HG02852 (cell line): Measurements from ENCODE around the gene HNRNPUL2.
"Not testable (repeated sequence)": the region's sequence is repeated elsewhere in the genome, so short reads cannot be mapped to it uniquely, and the experiment has no call there.

Source experiments
- ATAC-seq: cut with Tn5 transposase; IDR thresholded peaks from one replicate; pipeline ENCODE4 v1.9.1; 2021; ENCODE audit warnings: mild to moderate bottlenecking, moderate library complexity; ENCODE audit not compliant: unreplicated experiment

HNRNPUL2 gene

DNA sequence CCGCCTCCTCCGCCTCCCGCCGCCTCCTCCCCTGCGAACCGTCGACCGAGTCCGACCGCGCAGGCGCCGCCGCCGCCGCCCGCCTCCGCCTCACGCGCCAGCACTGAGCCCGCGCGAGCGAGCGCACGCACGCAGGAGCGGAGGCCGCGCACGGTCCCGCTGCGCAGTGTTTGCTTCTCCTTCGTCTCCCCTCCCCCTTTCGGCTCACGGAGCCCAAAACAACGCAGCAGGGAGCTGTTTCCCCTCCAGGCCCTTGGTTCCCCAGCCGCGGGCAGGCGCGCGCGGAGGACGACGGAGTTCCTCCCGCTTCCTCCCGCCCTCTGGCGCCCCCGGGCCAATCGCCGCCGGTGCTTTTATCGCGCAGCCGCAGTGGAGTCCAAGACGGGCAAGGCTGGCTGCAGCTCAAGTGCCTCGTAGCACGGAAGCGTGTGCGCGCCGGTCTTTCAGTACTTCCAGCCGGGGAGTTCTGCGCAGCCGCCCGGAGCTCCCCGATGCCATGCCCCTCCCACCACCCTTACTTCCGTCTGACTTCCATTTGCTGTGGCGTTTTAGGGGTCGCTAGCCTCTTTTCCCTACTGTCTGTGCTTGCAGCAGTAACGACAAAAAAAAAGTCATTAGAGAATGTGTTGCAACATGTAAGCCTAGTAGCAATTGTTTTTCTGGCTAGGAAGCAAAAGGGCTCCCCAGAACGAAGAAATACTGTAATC, at the start of gene HNRNPUL2:
TSS of gene HNRNPUL2 (minus strand) at position 293 of the 707 bp plus-strand sequence. CDS start 301 bp downstream, outside the sequence.
- ATAC-seq: peak; percentile 64

DNA sequence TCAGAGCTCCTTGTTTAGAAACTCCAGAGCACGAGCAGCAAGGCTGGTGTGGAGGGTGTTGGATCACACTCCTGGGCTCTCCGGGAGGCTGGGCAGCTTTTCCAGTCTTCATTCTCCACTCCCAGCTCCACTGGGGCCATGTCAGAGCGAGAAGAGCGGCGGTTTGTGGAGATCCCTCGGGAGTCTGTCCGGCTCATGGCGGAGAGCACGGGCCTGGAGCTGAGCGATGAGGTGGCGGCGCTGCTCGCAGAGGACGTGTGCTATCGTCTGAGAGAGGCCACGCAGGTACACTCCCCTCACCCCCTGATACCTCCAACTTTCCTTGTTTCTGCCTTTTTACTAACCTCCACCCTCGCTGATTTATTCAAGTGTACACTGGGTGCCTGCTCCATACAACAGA, 48.4 kb upstream of the HNRNPUL2 start:
- no peak for ATAC-seq

DNA sequence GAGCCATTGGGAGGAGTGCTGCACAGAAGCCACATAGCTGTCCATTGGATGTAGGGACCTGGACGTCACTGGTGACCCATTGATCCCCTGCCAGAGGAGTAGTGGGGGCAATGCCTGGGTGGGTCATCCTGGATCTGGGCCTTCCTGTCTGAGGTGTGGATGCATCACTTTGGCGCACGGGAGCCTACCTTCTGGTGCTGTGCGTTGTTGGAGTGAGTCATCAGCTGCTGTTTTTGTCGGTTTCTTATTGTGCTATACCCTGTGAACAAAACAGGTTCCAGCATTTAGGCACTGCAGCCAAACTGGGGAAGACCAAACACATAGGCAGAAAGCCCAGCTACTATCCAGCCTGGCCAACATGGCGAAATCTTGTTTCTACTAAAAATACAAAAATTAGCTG, 47.1 kb upstream of the HNRNPUL2 start:
- no peak for ATAC-seq

DNA sequence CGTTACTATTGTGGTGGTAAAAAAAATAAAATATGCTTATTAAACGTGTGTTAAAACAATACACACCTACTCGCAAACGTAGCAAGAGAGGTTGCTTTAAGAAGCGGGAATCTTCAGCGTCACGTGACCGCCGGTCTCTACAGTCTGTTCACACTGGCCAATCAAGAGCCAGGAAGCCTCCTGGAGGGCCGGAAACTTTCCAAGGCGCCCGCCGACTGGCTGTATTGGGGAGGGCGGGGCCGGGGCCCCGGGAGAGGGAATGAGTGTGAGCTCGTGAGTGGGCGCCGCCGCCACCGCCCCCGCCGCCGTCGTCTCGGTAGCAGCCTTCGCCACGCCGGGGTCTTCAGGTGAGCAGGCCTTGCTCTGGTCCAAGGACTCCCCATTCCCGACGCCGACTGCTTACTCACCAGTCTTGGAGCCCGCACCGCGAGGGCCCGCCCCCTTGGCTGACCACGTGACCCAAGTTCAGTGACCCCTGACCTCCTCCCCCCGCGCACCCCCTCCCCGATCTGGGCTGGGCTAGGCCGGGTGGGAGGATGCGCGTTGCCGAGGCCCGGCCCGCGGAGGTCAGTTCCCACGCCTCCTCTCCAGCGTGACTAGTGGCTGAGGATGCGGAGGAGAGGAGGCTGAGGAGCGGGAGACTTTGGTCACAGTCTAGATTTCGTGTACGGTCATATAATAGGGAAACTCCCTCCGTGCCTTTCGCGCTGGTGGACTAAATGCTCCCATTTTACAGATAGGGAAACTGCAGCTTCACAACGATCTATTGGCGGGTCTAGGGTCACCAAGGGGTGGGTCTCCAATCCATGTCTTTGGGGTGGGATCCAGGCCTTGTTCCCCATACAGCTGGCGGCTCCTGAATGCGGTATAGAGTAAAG, 44.1 kb upstream of the HNRNPUL2 start, which contains the start of gene TAF6L:
TSS of gene TAF6L (plus strand) at position 253 of the 878 bp plus-strand sequence. CDS start 4,388 bp downstream, outside the sequence.
- ATAC-seq: peak; percentile 81

DNA sequence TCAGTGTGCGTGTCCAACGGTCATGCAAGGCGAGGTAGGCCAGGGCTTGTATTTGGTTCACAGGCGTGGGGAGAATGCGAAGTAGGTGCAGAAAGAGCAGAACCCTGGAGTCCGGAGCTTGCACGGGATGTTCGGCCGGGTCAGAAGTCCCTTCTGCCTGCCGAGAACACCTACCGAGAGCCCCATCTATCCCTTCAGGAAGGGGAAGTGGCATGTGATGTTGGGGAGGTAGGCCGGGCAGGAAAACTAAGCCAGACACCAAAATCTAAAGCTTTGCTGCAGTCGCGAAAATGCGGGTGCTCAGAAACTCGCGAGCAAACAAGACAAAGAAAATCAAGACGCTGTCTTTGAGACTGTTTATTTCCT, 43.5 kb upstream of the HNRNPUL2 start:
- no peak for ATAC-seq

DNA sequence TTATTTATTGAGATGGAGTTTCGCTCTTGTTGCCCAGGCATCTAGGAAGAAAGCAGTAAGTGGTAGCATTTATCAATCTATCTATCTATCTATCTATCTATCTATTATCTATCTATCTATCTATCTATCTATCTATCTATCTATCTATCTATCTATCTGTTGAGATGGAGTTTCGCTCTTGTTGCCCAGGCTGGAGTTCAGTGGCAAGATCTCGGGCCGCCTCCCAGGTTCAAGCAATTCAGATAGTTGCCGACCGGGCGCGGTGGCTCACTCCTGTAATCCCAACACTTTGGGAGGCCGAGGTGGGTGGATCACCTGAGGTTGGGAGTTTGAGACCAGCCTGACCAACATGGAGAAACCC, 33.6 kb upstream of the HNRNPUL2 start:
- not testable (repeated sequence) for ATAC-seq

DNA sequence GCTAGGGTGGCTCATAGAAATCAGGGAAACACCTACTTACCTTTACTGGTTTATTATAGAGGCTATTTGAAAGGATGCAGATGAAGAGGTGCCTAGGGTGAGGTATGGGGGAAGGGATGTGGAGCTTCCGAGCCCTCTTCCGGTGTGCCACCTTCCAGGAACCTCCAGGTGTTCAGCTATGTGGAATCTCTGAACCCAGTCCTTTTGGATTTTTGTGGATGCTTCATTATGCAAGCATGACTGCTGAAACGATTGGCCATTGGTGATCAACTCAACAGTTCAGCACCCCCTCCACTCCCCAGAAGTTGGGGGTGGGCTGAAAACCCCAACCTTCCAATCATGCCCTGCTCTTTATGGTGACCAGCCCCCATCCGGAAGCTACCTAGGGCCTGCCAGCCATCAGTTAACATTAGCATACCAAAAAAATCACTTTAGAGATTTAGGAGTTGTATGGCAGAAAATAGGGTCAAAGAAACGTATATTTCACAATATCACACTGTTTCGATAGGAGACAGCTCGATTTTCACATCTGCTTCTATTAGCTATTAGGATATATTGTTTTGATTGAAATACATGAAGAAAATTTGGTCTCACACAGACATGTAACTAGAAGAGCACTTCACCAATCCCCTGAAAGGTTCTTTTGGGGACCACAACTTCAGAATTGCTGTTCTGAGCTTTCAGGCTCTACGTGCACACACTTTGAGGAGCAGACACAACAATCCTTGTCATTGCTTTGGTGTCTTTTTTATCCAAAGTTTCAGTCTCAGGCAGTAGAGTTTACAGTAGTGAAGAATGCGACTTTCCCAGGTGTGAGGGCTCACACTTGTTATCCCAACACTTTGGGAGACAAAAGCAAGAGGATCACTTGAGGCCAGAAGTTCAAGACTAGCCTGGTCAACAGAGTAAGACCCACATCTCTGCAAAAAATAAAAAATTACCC, 30.9 kb upstream of the HNRNPUL2 start:
- ATAC-seq: no peak

DNA sequence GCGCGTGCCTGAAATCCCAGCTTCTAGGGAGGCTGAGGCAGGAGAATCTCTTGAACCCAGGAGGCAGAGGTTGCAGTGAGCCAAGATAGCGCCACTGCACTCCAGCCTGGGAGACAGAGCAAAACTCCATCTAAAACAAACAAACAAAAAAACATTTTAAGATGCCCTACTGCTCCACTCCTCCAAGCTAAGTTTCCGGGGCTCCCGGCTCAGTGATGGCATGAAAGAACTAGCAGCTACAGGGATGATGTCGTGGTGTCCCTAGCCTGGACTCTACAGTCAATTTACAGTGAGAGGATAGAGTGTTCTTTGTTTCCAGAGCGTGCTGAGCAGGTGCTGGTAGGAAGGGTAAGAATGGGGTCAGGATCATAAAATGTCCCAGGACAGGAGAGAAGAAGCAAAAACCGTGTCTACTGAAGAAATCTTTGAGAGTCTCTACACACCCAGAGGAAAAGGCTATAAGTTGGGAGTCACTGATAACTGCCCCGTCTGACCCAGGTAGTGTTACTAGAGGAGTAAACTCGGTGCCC, 27.9 kb upstream of the HNRNPUL2 start:
- ATAC-seq: no peak

DNA sequence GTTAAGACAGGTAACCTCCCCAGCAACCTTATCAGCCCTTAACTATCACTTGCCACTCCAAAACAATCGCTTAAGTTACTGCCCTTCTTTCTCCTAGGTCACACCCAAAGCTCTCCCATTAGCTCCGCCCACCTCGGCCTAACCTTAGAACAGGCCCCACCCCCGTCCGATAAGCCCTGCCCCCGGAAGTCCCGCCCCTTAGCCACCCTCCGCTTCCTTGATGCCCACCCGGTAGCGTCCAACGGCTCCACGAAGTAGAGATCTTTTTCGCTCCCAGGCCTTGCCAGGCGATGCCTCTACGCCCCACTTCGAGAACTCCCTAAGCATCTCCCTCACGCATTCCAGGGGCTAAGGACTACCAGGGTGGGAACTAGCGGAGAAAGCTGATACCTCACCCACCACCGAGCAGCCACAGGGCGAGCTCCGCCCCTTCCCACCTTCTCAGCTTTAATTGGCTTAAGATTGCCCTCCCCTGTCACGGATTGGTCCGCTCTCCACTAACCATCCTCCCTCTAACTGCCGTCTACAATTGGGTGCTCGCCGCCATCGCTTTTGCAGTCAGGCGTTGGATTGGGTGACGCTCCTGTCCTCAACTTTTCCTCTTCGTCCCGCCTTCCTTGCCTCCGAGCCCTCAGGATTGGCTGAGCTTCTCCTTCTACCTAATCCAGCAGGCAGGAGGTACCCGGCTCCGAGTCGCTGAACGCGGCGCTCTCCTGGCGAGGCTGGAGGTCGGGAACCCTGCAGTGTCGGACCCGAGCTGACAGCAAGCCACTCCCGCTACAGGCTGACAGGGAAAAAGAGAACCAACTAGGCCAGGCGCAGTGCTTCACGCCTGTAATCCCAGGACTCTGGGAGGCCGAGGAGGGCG, 26.7 kb upstream of the HNRNPUL2 start, which contains the start of gene ZBTB3:
TSS of gene ZBTB3 (minus strand) at position 425 of the 868 bp plus-strand sequence. CDS start 496 bp downstream, outside the sequence.
- ATAC-seq: peak; percentile 95

DNA sequence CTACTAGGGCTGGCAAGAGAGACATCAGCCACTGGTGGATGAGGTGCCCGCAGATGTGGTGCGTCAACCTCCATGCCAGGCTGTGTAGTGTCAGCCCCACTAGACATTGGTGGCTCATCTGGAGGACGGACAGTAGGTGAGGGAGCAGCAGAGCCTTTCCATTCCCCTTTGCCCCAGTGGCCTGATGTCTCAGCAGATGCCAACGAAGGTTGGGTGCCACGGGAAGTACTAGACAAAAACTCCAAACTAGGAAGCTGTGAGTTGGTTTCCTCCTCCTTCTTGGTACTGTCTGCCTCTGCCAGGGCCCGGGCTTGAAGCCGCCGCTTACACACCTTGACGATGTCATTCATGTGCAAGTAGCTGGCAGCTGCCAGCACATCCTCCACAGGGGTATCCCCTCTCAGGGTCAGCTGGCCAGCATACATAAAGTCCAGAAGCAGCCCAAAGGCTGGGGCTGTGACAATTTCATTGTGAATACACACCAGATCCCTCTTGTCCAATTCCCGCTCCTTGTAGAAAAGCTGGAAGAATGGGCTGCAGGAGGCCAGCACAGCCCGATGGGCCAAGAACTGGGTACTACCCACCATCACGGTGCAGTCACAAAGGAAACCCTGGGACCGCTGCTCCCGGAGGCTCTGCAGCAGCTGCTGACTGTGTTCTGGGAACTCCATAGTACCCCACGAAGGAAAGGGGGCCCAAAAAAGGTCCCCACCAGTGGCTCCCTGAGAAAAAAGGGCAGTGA, 25.9 kb upstream of the HNRNPUL2 start:
- no peak for ATAC-seq

DNA sequence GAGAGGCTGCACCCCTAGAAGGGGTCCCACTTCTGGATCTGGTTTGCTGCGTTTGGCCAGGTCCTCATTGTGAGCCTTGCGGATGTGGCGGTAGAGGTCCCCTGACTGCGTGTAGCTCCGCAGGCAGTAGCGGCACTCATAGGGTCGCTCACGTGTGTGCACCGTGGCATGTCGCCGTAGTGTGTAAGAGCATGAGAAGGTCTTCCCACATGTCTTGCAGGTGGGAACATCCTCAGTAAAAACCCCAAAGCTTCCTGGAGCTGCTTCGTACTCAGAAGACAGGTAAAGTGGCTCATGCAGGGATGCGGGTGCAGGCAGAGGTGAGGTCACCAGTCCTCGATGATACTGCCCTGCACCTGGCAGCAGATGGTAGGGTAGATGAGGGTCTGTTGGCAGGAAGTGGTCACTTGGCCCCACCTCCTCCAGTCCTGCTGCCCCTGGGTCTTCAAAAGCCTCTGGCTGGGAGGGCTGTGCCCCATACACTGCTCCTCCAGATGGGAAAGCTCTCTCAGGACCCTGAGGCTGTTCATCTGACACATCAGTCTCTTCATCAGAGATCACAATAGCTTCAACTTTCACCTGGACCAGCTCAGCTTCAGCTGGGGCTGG, 25.0 kb upstream of the HNRNPUL2 start:
- ATAC-seq: no peak

DNA sequence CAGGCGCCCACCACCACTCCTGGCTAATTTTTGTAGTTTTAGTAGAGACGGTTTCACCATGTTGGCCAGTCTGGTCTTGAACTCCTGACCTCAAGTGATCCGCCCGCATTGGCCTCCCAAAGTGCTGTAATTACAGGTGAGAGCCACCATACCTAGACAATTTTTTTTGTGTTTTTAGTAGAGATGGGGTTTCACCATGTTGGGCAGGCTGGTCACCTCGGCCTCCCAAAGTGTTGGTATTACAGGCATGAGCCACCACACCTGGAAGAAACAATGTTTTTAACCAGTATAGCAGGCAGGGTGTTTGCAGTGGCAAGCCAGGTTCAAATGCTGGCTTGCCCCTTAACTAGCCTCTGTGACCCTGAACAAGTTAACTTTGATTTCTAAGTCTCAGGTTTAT, 22.7 kb upstream of the HNRNPUL2 start:
- not testable (repeated sequence) for ATAC-seq

DNA sequence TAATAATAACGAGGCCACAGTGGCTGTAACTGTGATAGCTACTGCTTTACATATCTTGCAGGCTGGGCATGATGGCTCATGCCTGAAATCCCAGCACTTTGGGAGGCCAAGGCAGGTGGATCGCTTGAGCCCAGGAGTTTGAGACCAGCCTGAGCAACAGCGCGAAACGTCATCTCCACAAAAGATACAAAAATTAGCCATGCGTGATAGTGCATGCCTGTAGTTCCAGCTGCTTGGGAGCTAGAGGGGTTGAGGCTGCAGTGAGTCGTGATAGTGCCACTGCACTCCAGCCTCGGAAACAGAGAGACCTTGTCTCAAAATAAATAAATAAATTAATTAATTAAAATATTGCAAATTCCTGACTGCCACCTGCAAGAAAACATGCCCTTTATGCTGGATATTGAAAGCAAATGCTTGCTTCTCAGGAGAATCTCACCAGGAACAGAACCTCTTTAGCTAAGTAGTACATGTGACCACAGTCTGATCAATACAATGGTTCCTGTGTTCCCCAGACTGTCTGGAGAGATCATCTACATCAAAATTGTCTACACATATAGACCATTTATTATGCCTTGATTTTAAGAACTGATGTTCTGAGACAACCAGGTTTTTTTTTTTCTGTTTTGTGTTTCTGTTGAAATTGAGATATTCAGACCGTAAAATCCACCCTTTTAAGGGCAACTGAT, 20.4 kb upstream of the HNRNPUL2 start:
- ATAC-seq: no peak

DNA sequence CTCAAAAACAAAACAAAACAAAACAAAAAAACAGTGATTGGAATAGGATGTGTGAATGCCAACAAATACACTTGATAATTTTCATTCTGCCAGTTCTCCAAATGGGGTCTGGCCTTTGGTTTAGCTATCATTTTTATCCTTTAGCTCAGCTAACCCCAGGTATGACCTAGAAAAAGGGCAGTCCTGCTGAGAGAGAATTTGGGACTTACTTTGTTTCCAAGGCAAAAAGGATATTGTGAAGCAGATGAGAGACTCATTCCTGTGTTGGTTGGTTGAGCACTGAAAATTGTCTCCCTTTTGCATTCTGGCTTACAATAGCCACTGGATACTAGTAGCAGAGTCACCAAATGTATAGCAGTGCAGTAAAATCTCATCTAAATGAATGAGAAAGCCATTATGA, 9.9 kb upstream of the HNRNPUL2 start:
- no peak for ATAC-seq

DNA sequence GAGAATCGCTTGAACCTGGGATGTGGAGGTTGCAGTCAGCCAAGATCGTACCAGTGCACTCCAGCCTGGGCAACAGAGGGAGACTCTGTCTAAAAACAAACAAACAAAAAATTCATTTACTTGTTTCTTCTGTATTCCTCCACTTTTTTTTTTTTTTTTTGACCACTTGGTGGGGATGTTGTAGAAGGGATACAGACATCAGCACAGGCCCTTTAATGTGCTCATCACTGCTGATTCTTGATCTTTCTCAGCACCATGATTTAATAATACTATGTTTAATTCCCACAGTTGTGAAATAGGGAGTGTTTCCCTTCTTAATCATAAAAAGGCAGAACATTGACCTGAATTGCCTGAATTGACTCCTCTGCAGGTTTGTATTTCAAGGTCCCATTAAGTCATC, 5.6 kb upstream of the HNRNPUL2 start:
- no peak for ATAC-seq

DNA sequence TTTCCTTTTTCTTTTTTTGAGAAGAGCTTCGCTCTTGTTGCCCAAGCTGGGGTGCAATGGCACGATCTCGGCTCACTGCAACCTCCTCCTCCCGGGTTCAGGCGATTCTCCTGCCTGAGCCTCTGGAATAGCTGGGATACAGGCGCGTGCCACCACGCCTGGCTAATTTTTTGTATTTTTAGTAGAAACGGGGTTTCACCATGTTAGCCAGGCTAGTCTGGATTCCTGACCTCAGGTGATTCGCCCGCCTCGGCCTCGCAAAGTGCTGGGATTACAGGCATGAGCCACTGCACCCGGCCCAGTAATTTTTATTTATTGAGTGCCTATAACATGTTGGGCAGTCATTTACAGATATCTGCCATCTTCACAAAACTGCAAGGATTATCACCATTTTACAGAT, 2.8 kb upstream of the HNRNPUL2 start:
- not testable (repeated sequence) for ATAC-seq

DNA sequence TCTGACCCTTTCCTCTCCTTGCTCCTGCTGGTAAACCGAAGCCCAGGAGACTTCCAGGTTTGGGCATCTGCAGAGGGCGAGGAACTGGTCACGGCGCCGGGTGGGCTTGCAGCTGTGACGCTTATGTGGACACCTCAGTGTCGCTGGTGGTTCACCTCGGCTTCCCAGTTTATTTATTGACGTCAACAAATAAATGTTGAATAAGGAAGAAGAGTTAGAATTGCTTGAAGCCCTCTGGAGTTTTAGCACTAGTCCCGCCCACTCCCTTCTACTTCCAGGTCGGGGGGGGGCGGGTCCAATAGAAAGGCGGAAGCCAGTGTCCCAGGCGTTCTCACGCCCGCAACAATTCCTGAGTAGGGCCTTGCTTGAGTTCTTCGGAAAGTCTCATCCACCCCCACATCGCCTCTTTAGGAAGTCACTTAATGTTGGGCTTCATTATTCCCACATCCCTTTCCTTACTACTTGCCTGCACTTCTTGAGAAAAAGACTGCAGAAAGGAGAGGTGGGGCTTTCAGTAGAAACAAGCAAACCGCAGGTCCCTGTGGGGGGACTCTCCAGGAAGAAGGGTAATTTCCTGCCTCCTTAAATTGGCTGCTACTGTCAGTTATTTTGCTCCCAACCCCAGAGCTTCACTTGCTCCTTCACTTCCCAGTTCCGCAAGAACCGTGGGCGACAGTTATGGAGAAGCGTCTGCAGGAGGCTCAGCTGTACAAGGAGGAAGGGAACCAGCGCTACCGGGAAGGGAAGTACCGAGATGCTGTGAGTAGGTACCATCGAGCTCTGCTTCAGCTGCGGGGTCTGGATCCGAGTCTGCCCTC, 1.1 kb upstream of the HNRNPUL2 start, which contains the start of gene TTC9C:
TSS of gene TTC9C (plus strand) at position 316 of the 818 bp plus-strand sequence. CDS start at position 679, 363 bp downstream.
- ATAC-seq: peak; percentile 20
